HepG2 (cell line): ENCODE data around the gene CEP63. TPM values are rescaled to one million over a fixed set of nuclear protein-coding genes. Genes with fewer than 3 reads are reported as not detected.

Source experiments
- ATAC-seq: fragments of 200-7000 bp; cut with Tn5 transposase; 3 replicates; pipeline ENCODE4 v1.9.1; 2020; ENCODE audit warnings: mild to moderate bottlenecking, moderate library complexity
- BruUV-seq: library from RNA; stranded (reverse); fragments of 400-500 nt; replicated peaks from 2 replicates; lab custom pipeline; 2021; lab: Mats Ljungman, UMichigan
- CTCF ChIA-PET: fragments of 300-600 bp; formaldehyde crosslinking; extraction: SDS; loops from one replicate; lab custom pipeline; 2021; ENCODE audit warnings: low total read pairs, inconsistent platforms, low intra/inter-chr PET ratio; lab: Yijun Ruan, JAX
- POLR2A ChIA-PET: fragments of 350-600 bp; sonication (Branson Sonifier 250); formaldehyde crosslinking; loops from one replicate; lab custom pipeline; 2020; ENCODE audit warnings: antibody characterized with exemption, inconsistent platforms; lab: Yijun Ruan, JAX
- DNase-seq: peaks from one replicate; pipeline ENCODE4 v3.0.0-alpha.2; 2015; ENCODE audit warnings: low spot score
- FAIRE-seq: peaks from 3 replicates; lab custom pipeline; 2011; peaks lifted over from hg19 to GRCh38; lab: Jason Lieb, UNC
- H2AFZ ChIP-seq: one replicate; pipeline ENCODE4 v1.6.1; 2011; ENCODE audit warnings: low read length, inconsistent platforms
- H3K27ac ChIP-seq: fragments of 300-600 bp; 3 replicates; pipeline ENCODE4 v1.8.0; 2011; ENCODE audit warnings: mixed run types, mild to moderate bottlenecking, mixed read lengths, low read length, inconsistent platforms; ENCODE audit not compliant: insufficient read depth; ENCODE audit errors: extremely low read length
- H3K27me3 ChIP-seq, 2 experiments: fragments of 200-600 bp in 1 of 2; 2 replicates in 1 of 2; 3 replicates in 1 of 2; pipeline versions ENCODE4 v1.6.0 to v1.8.0; 2011; ENCODE audit warnings: low read length in 2 of 2, mild to moderate bottlenecking in 2 of 2, moderate library complexity in 2 of 2, inconsistent platforms in 1 of 2; ENCODE audit not compliant: insufficient read depth in 2 of 2, control insufficient read depth in 1 of 2
- H3K36me3 ChIP-seq, 2 experiments: fragments of 200-600 bp in 1 of 2; replicated peaks in 1 of 2; 2 replicates in 1 of 2; 3 replicates in 1 of 2; pipeline versions ENCODE4 v1.5.1 to v1.8.0; 2011; ENCODE audit warnings: low read length in 2 of 2, inconsistent platforms in 1 of 2; ENCODE audit not compliant: insufficient read depth in 2 of 2, control insufficient read depth in 1 of 2
- H3K4me1 ChIP-seq: 2 replicates; pipeline ENCODE4 v1.5.1; 2012; ENCODE audit warnings: low read length, inconsistent platforms; ENCODE audit not compliant: insufficient read depth
- H3K4me2 ChIP-seq: 2 replicates; pipeline ENCODE4 v1.6.0; 2011; ENCODE audit warnings: low read depth, low read length, inconsistent platforms
- H3K4me3 ChIP-seq, 3 experiments: fragments of 200-600 bp in 1 of 3; sonication (generic), shearing (Covaris generic) in 1 of 3; replicated peaks in 1 of 3; 2 replicates each; pipeline ENCODE4 v1.5.1; 2011 to 2016; ENCODE audit warnings: low read length in 3 of 3, inconsistent platforms in 2 of 3, low read depth in 2 of 3, mild to moderate bottlenecking in 2 of 3, control low read depth in 1 of 3, mixed read lengths in 1 of 3; ENCODE audit not compliant: insufficient read depth in 1 of 3
- H3K79me2 ChIP-seq: one replicate; pipeline ENCODE4 v1.6.1; 2011; ENCODE audit warnings: low read length, inconsistent platforms; ENCODE audit not compliant: insufficient read depth
- H3K9ac ChIP-seq: 2 replicates; pipeline ENCODE4 v1.6.0; 2011; ENCODE audit warnings: mild to moderate bottlenecking, low read depth, low read length, inconsistent platforms; ENCODE audit not compliant: insufficient read depth
- H3K9me3 ChIP-seq: 2 replicates; pipeline ENCODE4 v1.5.1; 2012; ENCODE audit warnings: mild to moderate bottlenecking, low read length
- H4K20me1 ChIP-seq: 2 replicates; pipeline ENCODE4 v1.6.0; 2011; ENCODE audit warnings: inconsistent platforms, mild to moderate bottlenecking, low read length, moderate library complexity; ENCODE audit not compliant: insufficient read depth
- BHLHE40 ChIP-seq: IDR thresholded peaks from 2 replicates; pipeline ENCODE4 v1.6.1; 2011; ENCODE audit warnings: low read length, improper control_type of control experiment
- ELF3 ChIP-seq: IDR thresholded peaks from 2 replicates; pipeline ENCODE4 v1.6.1; 2016; ENCODE audit warnings: missing genetic modification reagents, missing compliant biosample characterization
- FIP1L1 ChIP-seq: fragments of 200-400 bp; formaldehyde crosslinking; IDR thresholded peaks from 2 replicates; pipeline ENCODE4 v1.6.1; 2018; ENCODE audit warnings: low read depth, mild to moderate bottlenecking, low read length, moderate library complexity, borderline replicate concordance; ENCODE audit not compliant: insufficient read depth
- GFI1 ChIP-seq: sonication (generic); formaldehyde crosslinking; IDR thresholded peaks from 2 replicates; pipeline ENCODE4 v1.5.0; 2020; ENCODE audit warnings: missing genetic modification reagents, mild to moderate bottlenecking, borderline replicate concordance
- PHF5A ChIP-seq: IDR thresholded peaks from one replicate; pipeline ENCODE4 v1.6.1; 2018; ENCODE audit warnings: low read depth, missing genetic modification reagents; ENCODE audit not compliant: unreplicated experiment
- RELA ChIP-seq: sonication (generic); formaldehyde crosslinking; IDR thresholded peaks from 2 replicates; pipeline ENCODE4 v1.4.0; 2020; ENCODE audit warnings: missing genetic modification reagents
- SCMH1 ChIP-seq: sonication (generic); formaldehyde crosslinking; IDR thresholded peaks from 2 replicates; pipeline ENCODE4 v1.9.0; 2021; ENCODE audit warnings: missing genetic modification reagents, mild to moderate bottlenecking, borderline replicate concordance
- SIN3A ChIP-seq: IDR thresholded peaks from 2 replicates; pipeline ENCODE4 v1.6.1; 2011; ENCODE audit warnings: low read depth, mild to moderate bottlenecking, control low read depth, low read length, borderline replicate concordance
- SMAD9 ChIP-seq: sonication (generic); formaldehyde crosslinking; IDR thresholded peaks from 2 replicates; pipeline ENCODE4 v1.5.1; 2020; ENCODE audit warnings: mild to moderate bottlenecking, missing genetic modification reagents
- SOX13 ChIP-seq, 3 experiments: fragments of 450-650 bp in 1 of 3; sonication (generic) in 1 of 3; formaldehyde crosslinking in 1 of 3; IDR thresholded peaks in 2 of 3; conservative IDR thresholded peaks in 1 of 3; 2 replicates each; pipeline versions ENCODE4 v1.5.0 to v1.6.1; 2016 to 2020; ENCODE audit warnings: antibody characterized with exemption in 1 of 3, mild to moderate bottlenecking in 1 of 3, missing compliant biosample characterization in 1 of 3, missing genetic modification reagents in 1 of 3, moderate library complexity in 1 of 3
- ZNF17 ChIP-seq: sonication (generic); formaldehyde crosslinking; IDR thresholded peaks from 2 replicates; pipeline ENCODE4 v1.5.0; 2020; ENCODE audit warnings: mild to moderate bottlenecking, missing genetic modification reagents
- ZNF251 ChIP-seq: sonication (generic); formaldehyde crosslinking; IDR thresholded peaks from 2 replicates; pipeline ENCODE4 v1.9.0; 2021; ENCODE audit warnings: mild to moderate bottlenecking, missing genetic modification reagents
- ZNF362 ChIP-seq: sonication (generic); formaldehyde crosslinking; IDR thresholded peaks from 2 replicates; pipeline ENCODE4 v1.4.0; 2020; ENCODE audit warnings: missing genetic modification reagents, mild to moderate bottlenecking, borderline replicate concordance
- ZNF816 ChIP-seq: sonication (generic); formaldehyde crosslinking; IDR thresholded peaks from 2 replicates; pipeline ENCODE4 v1.8.0; 2022; ENCODE audit warnings: missing genetic modification reagents, mild to moderate bottlenecking, borderline replicate concordance
- WGBS: methylation state at CpG from one replicate; pipeline ENCODE4 v1.1.6; 2017; ENCODE audit warnings: low lambda C conversion rate; 5-methylcytosine and 5-hydroxymethylcytosine counted together
- in situ Hi-C: cut with HindIII; loops from 2 replicates; pipeline ENCODE4 v1.10.0; 2017; ENCODE audit warnings: low pct_unique_long_range_greater_than_20kb; ENCODE audit not compliant: extremely low pct_ligation_motif_present
- intact Hi-C: fragments of 100-400 bp; cut with micrococcal nuclease; formaldehyde crosslinking; loops from one replicate; pipeline ENCODE4 v1.10.0; 2022; ENCODE audit not compliant: unreplicated experiment
- polyA plus RNA-seq, 8 experiments: library from polyadenylated mRNA; depleted of rRNA in 3 of 8; stranded (reverse) in 7 of 8; unstranded in 1 of 8; fragments of >200 nt; fragmentation: Illumina TruSeq in 4 of 8; extraction: Trizol in 4 of 8; gene quantifications; 2 replicates each; pipeline versions ENCODE4 v1.2.1 to v1.2.3, GENCODE V29; 2011 to 2016; ENCODE audit warnings: low read depth in 4 of 8, missing spikeins in 1 of 8, mixed read lengths in 1 of 8; ENCODE audit not compliant: insufficient read depth in 1 of 8
- total RNA-seq, 5 experiments: library from RNA; depleted of rRNA; stranded (reverse); fragments of >200 nt; fragmentation: Illumina TruSeq; extraction: Trizol; gene quantifications; 2 replicates each; pipeline ENCODE4 v1.2.3, GENCODE V29; 2016; ENCODE audit warnings: low read depth in 1 of 5

Gene CEP63
- total and polyA plus RNA-seq, 2 of the 13 experiments (the other 11 are each of a cell fraction or from before 2014, with no cell fraction given), result 7.2 to 18.4 TPM

- BruUV-seq, result no TSS peak
- peaks cover 37% of the 10 kb centered on the region for H3K4me1 ChIP-seq
- FAIRE-seq (no peak), ATAC-seq (no peak), DNase-seq (no peak)
- no peak for TF ChIP-seq RELA (CRISPR knock-in tag)
- no peak for TF ChIP-seq FIP1L1
- TF ChIP-seq PHF5A (CRISPR knock-in tag), result no peak
- TF ChIP-seq ZNF17 (CRISPR knock-in tag), result no peak
- TF ChIP-seq SCMH1 (CRISPR knock-in tag), result no peak
- ChIA-PET CTCF (no interaction called here), POLR2A (interaction anchor here (1.3 to 3.4 kb wide), 2 partner anchors 109 to 113 kb away, joined by 3 to 18 read pairs; partner anchors contain the start of gene AMOTL2)
- H3K4me3 ChIP-seq, result no peak overlapping the region
- H2AFZ ChIP-seq, result no peak overlapping the region
- intact Hi-C loops (no loop called here), in situ Hi-C loops (no loop called here)
- H3K9me3 ChIP-seq, result no peaks in the 10 kb centered on the region
- over 99% methylated on average over 7 of the region's 7 CpGs for WGBS
- no peak overlapping the region for H3K4me2 ChIP-seq
- no peaks in the 10 kb centered on the region for H3K27me3 ChIP-seq
- H4K20me1 ChIP-seq, result no peaks in the 10 kb centered on the region
- peaks cover 5 to 37% of the 10 kb centered on the region in 2 experiments for H3K36me3 ChIP-seq
- peaks cover 36% of the 10 kb centered on the region for H3K79me2 ChIP-seq
- H3K9ac ChIP-seq, result 0 out of 2 replicates have a peak overlapping the region, but pooled peaks have one; percentile 13
- H3K27ac ChIP-seq, result no peak overlapping the region
Measured at GRCh38 chr3:134483195-134483900, 2.5 kb upstream of the CEP63 start.

GRCh38 chr3:134485075-134485717 is 661 bp upstream of the CEP63 start:
- FAIRE-seq, result no peak
- H3K79me2 ChIP-seq, result peaks cover 41% of the 10 kb centered on the region
- TF ChIP-seq ELF3 (CRISPR knock-in tag) (peak; percentile 70), BHLHE40 (peak; percentile 73), ZNF816 (peak; percentile 49; the same call in 1 of the 2 replicates), SOX13 (IDR thresholded peaks at IDR 0.05) (no peak), SOX13 (CRISPR knock-in tag; conservative IDR thresholded peaks at IDR 0.05 in 1 of 2, IDR thresholded peaks at IDR 0.05 in 1 of 2) (0 out of 4 replicates have a peak, but pooled peaks of 1 of the 2 experiments have one; percentile 8), GFI1 (CRISPR knock-in tag) (peak; percentile 45; the same call in 1 of the 2 replicates), ZNF251 (CRISPR knock-in tag) (0 out of 2 replicates have a peak, but pooled peaks have one; percentile 29), SMAD9 (CRISPR knock-in tag) (0 out of 2 replicates have a peak, but pooled peaks have one; percentile 46), ZNF362 (CRISPR knock-in tag) (no peak), SIN3A (peak; percentile 11; the same call in 1 of the 2 replicates)

More at GRCh38 chr3:134485075-134485717, 661 bp upstream of the CEP63 start:
- Histone ChIP-seq H3K36me3 (peaks cover 5 to 27% of the 10 kb centered on the region in 2 experiments), H3K4me1 (peaks cover 29% of the 10 kb centered on the region), H2AFZ (peak overlapping the region; percentile 20), H3K9ac (peak overlapping the region; percentile 96), H3K4me3 (peak overlapping the region; percentile 86 to 89 (median 88)), H3K9me3 (no peaks in the 10 kb centered on the region), H3K4me2 (peak overlapping the region; percentile 86), H4K20me1 (no peaks in the 10 kb centered on the region; the same call in 1 of the 2 replicates), H3K27ac (peak overlapping the region; percentile 95), H3K27me3 (no peaks in the 10 kb centered on the region)
- ATAC-seq (peak; percentile 12), DNase-seq (peak; percentile 25)
- TSS peak; percentile 69 for BruUV-seq
- in situ Hi-C loops, result no loop called here
- CTCF ChIA-PET, result no interaction called here
- 2% methylated on average over 24 of the region's 24 CpGs for WGBS
- POLR2A ChIA-PET, result interaction anchor here (1.0 to 3.4 kb wide), 9 partner anchors 9 to 235 kb away, joined by 3 to 18 read pairs (median 5); partner anchors contain the start of genes AMOTL2 and RYK
- intact Hi-C loops, result no loop called here
